Measurements from ENCODE around the gene PLCB1. TPM values are rescaled to one million over a fixed set of nuclear protein-coding genes. Genes with fewer than 3 reads are reported as not detected.
"Not testable (repeated sequence)": the region's sequence is repeated elsewhere in the genome, so short reads cannot be mapped to it uniquely, and the experiment has no call there.

PLCB1 gene
- total RNA-seq, 1 donor from 2014 or later: 19.0 TPM

DNA sequence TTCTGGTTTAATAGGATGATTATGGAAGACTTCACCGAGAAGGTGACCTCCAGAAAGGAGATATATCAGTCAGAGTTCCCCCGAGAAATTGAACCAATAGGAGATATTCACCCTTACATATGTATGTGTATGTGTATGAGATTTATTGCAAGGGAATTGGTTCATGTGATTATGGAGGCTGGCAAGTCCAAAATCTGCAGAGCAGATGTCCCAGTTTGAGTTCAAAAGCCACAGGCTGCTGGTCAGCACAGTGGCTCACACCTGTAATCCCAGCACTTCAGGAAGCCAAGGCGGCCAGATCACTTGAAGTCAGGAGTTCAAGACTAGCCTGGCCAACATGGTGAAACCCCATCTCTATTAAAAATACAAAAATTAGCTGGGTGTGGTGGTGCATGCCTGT lies 702.2 kb downstream of the PLCB1 start:
- not testable (repeated sequence) for DNase-seq (ENCODE audit: low spot score)

DNA sequence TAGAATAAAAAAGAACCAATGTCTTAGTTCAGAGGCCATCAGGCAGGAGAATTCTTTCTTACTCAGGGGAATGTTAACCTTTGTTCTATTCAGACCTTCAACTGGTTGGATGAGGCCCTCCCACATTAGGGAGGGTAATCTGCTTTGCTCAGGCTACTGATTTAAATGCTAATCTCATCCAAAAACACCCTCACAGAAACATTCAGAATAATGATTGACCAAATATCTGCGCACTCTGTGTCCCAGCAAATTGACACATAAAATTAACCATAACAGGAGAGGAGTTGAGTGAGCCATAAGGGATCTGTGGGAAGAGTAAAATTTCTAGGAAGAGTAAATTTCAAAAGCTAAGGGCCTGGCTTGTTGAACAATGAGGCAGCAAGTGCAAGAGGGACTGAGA lies 702.8 kb downstream of the PLCB1 start:
- DNase-seq (ENCODE audit: low spot score): no peak

- DNase-seq (ENCODE audit: low spot score): no peak
These were observed 705.3 kb downstream of the PLCB1 start for GRCh38 chr20:8837396-8837795.

DNA sequence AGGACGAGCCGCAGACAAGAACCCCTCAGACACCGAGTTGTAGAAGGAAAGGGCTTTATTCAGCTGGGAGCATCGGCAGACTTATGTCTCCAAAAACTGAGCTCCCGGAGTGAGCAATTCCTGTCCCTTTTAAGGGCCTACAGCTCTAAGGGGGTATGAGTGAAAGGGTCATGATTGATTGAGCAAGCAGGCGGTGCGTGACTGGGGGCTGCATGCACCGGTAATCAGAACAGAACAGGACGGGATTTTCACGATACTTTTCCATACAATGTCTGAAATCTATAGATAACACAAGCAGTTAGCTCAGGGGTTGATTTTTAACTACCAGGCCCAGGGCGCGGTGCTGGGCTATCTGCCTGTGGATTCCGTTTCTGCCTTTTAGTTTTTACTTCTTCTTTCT lies 710.5 kb downstream of the PLCB1 start:
- no peak for DNase-seq (ENCODE audit: low spot score)

- no peak for DNase-seq (ENCODE audit: low spot score)
These were observed 712.1 kb downstream of the PLCB1 start for GRCh38 chr20:8844179-8844578.

DNA sequence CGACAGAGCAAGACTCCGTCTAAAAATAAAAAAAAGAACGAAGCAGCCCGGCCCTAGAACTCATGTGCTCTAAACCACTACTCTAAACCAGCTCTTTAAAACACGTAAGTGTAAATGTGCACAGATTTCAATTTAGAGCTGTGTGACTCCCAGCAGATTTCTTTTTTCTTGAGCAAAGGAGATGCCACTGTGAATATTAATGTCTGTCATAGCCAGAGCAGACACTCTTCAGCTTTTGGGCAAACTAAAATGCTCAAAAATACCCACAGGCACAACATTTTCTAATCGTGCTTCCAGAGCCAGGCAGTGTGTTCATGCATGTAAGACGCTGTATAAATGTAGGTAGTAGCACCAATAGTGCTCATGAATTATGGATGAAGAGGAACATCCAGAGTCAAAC lies 717.9 kb downstream of the PLCB1 start:
- DNase-seq (ENCODE audit: low spot score): no peak

- no peak for DNase-seq (ENCODE audit: low spot score)
These were observed 719.4 kb downstream of the PLCB1 start for GRCh38 chr20:8851446-8851845.

DNA sequence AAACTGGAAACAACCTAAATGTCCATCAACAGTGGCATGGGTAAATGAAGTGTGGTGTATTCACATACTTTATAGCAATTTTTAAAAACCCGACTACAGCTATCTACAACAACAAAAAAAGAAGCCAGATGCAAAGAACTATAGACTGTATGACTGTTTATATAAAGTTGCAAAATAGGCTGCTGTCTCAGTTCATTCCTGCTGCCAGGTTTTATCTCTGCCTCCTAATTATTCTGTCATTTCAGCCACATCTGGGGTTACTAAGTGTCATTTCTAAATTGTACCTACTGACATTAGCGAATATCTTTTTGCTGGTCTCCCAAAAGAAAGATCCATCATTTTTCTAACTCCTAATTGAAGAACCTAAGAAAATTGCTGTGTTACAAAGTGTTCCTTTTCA lies 719.9 kb downstream of the PLCB1 start:
- not testable (repeated sequence) for DNase-seq (ENCODE audit: low spot score)

GRCh38 chr20:8853211-8853610 lies 721.1 kb downstream of the PLCB1 start:
- DNase-seq (ENCODE audit: low spot score): not testable (repeated sequence)

DNA sequence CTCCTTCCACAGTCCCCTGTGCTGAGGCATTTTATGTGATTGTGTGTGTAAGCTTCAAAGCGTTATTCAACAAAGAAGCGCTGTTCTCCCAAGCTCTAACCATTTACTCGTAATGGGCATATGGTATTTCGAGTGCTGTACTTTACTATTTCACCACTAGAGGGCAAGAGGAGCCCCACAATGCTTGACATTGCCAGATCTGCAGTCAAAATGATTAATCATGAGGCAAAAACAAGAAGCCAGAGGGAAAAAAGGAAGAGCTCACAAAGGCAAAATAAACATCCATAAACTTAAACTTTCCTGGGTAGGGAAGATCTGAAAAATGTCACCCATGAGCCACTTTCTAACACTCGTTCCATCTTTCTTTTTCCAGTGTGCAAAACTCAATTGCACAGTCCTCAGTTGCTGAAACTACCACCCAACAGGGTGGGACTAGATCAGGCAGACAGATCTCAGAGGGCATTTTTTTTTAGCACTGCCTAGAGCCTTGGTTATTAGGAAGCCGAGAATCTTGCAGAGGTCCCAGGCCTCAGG lies 721.8 kb downstream of the PLCB1 start:
- DNase-seq (ENCODE audit: low spot score): peak; percentile 35

DNA sequence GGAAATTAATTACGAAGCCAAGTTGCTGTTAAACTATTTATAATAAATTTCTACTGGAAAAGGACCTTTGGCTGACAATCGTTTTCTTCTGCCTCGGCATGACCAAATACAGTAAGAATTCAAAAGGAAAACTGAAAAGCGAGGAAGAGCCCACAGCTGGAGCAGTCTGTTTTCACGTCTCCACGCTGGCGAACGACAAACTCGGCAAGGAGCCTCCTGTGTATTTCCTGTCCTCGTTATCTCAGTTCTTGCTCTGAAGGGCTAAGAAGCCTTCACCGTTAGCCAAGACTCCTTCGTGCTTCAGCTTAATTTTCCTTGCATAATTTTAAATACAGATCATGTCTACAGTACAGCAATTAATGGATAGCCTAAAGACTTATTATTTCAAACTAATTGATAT lies 722.5 kb downstream of the PLCB1 start:
- DNase-seq (ENCODE audit: low spot score): peak; percentile 45

DNA sequence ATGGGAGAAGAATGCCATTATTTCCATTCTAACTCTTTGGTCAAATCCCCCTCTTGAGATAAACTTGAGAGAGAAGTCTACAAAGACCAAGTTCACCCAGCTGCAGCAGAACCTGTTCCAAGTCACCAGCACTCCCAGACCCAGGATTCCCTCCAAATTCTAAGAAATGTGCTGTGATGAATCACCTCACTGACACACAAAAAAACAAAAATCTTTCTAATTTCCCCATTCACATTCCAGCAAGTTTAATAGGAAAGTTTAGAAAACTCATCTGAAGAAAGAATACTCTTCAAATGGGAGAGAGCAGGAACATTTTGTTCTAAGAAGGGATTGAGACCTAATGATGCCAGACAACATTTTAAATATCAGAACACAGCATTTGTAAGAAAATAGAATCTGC lies 723.2 kb downstream of the PLCB1 start:
- no peak for DNase-seq (ENCODE audit: low spot score)

DNA sequence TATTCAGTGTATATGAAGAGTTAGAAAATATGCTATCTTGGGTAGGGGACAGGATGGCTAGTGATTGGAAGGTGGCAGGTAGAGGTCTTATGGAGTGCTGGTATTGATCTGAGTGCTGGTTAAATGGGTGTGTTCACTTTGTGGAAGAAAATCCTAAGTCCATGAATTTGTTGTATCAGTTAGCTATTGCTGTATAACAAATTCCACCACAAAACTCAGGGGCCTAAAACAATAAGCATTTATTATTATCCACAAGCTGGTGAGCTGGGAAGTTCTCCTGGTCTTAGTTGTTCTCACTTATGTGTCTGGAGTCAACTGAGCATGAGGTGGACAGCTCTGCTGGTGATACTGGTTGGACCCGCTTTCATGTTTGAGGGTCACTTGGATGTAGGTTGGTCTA lies 724.6 kb downstream of the PLCB1 start:
- no peak for DNase-seq (ENCODE audit: low spot score)

DNA sequence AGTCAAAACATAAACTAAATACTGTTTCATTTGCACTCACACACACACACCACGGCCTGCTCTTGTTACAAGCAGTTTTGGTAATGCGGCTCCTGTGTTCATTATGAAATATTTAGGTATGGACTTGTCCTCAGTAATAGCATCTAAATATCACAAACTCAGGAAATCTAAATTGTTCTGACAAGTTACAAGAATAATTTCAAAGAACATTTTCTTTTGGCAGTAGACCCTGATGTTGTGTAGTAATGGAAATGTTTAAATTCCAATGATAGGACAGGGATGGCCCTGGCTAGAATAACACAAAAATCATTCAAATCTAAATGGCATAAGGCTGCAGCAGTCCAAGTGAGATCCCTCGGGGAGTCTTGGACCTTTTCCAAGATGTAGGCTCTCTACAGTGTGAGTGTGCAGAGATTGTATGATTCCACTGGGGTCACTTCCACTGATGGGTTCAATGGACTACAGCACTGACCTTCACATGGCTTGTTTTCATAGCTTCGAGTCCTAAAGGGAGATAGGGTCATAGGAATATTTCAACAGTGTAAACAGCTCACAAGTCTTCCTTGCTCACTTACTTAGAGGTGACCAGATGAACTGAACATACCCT lies 726.2 kb downstream of the PLCB1 start:
- no peak for DNase-seq (ENCODE audit: low spot score)

DNA sequence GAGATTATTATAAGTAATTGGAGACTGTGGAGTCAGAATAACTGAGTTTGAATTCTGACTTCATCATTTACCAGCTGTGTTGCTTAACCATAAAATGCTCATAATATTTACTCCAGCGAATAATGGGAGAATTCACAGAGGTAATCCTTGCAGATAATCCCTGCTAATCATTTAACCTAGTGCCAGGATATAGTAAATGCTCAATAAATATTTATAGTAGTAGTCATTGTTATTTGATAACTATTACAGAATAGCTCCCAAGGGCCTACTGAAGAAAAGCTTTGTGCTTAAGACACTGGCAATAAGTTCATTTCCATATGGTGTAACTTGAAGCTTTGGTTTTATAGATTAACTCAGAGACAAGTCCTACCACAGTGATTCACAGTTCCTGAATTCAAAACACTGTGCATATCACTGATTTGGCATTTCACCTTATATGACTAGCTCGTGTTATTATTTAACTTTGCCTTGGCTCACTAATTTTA lies 728.0 kb downstream of the PLCB1 start:
- no peak for DNase-seq (ENCODE audit: low spot score)

DNA sequence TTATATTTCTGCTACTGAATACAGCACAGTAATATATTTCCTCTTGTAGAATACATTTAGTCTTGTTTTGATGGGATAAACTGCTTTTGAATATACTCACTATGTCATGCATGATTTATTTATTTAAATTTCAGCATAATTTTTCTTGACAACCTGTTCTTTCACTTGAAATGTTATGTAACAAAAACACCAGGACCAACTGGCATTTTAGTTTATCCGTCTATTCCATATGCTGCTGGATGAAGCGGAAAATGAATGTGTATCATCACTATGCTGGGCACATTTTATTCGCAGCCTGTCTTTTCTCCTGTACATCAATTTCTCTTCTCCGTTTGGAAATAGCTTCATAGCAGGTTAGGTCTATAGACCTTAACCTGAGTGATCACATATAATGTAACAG lies 730.0 kb downstream of the PLCB1 start:
- DNase-seq (ENCODE audit: low spot score): no peak

GRCh38 chr20:8865636-8866035 lies 733.6 kb downstream of the PLCB1 start:
- DNase-seq (ENCODE audit: low spot score): no peak

DNA sequence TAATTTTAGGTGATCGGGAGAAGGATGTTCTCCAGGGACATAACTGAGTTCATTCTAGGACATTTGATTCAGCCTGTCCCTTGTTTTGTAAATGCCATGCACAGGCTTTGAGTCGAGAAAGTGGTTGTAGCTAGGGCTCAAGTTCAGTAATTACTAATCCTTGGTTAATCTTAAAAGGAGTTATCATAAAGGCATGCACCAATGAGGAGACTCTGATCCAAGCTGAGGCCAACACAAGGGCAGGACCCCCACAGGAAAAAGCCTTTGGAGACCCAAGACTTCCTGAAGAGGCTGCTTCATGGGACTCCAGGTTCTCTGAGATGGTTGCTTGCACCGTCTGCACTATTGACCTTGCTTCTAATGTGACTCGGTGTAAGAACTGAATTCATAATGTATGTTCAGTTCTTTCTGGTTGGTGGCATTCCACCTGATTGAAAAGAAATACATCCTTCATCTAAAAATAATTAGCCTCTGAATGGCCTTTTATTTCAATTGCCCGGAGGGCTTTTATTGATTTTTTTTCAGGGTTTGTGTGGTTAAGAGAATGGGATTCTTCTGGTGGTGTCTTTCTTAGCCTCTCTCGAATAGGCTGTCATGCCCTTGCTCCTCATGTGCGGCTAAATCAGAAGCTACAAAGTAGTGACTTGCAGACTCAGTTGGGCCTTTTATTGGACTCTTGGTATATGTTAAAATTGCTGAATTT lies 735.1 kb downstream of the PLCB1 start:
- no peak for DNase-seq (ENCODE audit: low spot score)

DNA sequence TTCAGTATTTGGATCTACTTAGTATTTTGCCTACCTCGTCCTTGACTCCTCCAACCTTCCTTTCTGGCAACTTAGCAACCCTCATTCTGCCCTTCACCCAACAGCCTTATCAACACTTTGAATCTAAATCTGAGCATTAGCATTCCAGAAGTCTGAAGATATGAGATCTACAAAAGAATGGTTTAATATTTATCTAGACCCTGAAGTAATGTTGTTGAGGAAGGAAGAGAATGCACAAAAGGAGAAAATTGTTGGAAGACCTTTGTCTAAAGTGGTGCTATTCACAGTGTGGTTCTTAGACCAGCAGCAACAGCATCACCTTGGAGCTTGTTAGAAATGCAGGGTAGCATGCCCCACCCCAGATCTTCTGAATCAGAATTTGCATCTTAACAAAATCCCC lies 738.6 kb downstream of the PLCB1 start:
- DNase-seq (ENCODE audit: low spot score): no peak

- DNase-seq (ENCODE audit: low spot score): no peak
These were observed 742.4 kb downstream of the PLCB1 start for GRCh38 chr20:8874437-8874836.

GRCh38 chr20:8875586-8875985 lies 743.5 kb downstream of the PLCB1 start:
- no peak for DNase-seq (ENCODE audit: low spot score)

DNA sequence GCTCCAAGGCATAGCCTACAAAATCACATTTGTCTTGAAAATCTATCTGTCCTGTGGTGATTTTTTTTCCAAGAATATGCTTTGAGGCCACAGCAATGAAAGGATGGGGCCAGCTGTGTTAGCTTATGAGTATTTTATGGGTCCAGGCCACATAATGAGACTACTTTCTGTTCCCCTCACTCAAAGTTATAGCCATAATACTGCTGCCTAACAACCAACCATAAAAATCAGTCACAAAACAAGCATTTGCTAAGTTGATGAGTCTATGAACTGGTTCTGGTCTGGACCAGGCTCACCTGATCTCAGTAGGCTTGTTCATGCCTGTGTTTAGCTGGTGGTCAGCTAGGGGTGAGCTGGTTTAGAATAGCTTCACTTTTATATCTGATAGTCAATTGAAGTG lies 744.3 kb downstream of the PLCB1 start:
- no peak for DNase-seq (ENCODE audit: low spot score)

DNA sequence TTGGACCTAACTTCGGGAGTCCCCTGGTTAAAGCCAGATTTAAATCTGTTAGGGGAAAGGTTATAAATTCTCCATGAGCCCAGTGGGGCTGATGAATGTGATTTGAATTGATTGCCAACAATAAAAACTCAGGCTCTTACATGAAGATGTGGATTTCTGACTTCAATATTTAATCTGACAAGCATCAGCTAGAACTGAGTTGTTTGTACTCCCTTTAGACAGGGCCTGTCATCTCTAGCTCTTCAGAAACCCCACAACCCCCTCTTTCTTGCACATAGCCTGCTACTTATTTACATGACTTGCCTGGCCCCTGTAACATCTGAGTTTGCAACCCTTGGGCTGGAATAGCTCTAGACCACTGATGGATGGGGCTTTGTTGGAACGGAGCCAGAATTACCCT lies 745.2 kb downstream of the PLCB1 start:
- DNase-seq (ENCODE audit: low spot score): no peak

All from mucosa of gallbladder (tissue), 1 donor.